Mesenchymal stem cell (in vitro differentiated cells and primary cell): ENCODE results near the gene RAB33B.

Source experiments
- DNase-seq: peaks from one replicate; pipeline ENCODE4 v3.0.0-alpha.2; 2013
- H2AFZ ChIP-seq: one replicate; pipeline ENCODE4 v1.6.1; 2013; ENCODE audit warnings: low read depth, mild to moderate bottlenecking, control low read depth, inconsistent platforms, low read length, moderate library complexity
- H2AK5ac ChIP-seq: 2 replicates; pipeline ENCODE4 v1.6.1; 2013; ENCODE audit warnings: low read length, moderate library complexity, mild to moderate bottlenecking, inconsistent platforms; ENCODE audit not compliant: severe bottlenecking
- H2BK120ac ChIP-seq: one replicate; pipeline ENCODE4 v1.6.1; 2013; ENCODE audit warnings: low read depth, mild to moderate bottlenecking, inconsistent platforms, low read length, moderate library complexity
- H2BK12ac ChIP-seq, 2 experiments: one replicate each; pipeline ENCODE4 v1.6.1; 2013; ENCODE audit warnings: inconsistent platforms in 2 of 2, low read length in 2 of 2, mild to moderate bottlenecking in 2 of 2, moderate library complexity in 2 of 2, control low read depth in 1 of 2
- H2BK15ac ChIP-seq: one replicate; pipeline ENCODE4 v1.6.1; 2013; ENCODE audit warnings: mild to moderate bottlenecking, low read depth, inconsistent platforms; ENCODE audit not compliant: poor library complexity, severe bottlenecking
- H2BK5ac ChIP-seq: 2 replicates; pipeline ENCODE4 v1.6.1; 2013; ENCODE audit warnings: low read depth, mild to moderate bottlenecking, low read length, control low read depth, inconsistent platforms; ENCODE audit not compliant: poor library complexity, severe bottlenecking
- H3K14ac ChIP-seq, 2 experiments: one replicate each; pipeline ENCODE4 v1.6.1; 2013; ENCODE audit warnings: inconsistent platforms in 2 of 2, low read length in 2 of 2, control low read depth in 1 of 2, mild to moderate bottlenecking in 1 of 2, moderate library complexity in 1 of 2
- H3K18ac ChIP-seq, 2 experiments: one replicate each; pipeline ENCODE4 v1.6.1; 2013; ENCODE audit warnings: inconsistent platforms in 2 of 2, low read length in 2 of 2, control low read depth in 1 of 2, low read depth in 1 of 2, mild to moderate bottlenecking in 1 of 2
- H3K23ac ChIP-seq, 2 experiments: one replicate each; pipeline ENCODE4 v1.6.1; 2013; ENCODE audit warnings: inconsistent platforms in 2 of 2, low read length in 2 of 2, mild to moderate bottlenecking in 2 of 2, moderate library complexity in 2 of 2, control low read depth in 1 of 2
- H3K27ac ChIP-seq: 2 replicates; pipeline ENCODE4 v1.5.1; 2013; ENCODE audit warnings: mild to moderate bottlenecking, moderate library complexity, low read length, control low read depth, inconsistent platforms; ENCODE audit not compliant: poor library complexity, severe bottlenecking
- H3K27me3 ChIP-seq, 2 experiments: 2 replicates each; pipeline versions ENCODE4 v1.6.1 to v1.7.0; 2013; ENCODE audit warnings: low read length in 2 of 2, mild to moderate bottlenecking in 2 of 2, moderate library complexity in 2 of 2, control low read depth in 1 of 2, inconsistent platforms in 1 of 2; ENCODE audit not compliant: control insufficient read depth in 1 of 2, insufficient read depth in 1 of 2
- H3K36me3 ChIP-seq, 2 experiments: 2 replicates each; pipeline versions ENCODE4 v1.6.1 to v1.7.0; 2013; ENCODE audit warnings: low read length in 2 of 2, control low read depth in 1 of 2, inconsistent platforms in 1 of 2, low read depth in 1 of 2, mild to moderate bottlenecking in 1 of 2; ENCODE audit not compliant: insufficient read depth in 2 of 2, control insufficient read depth in 1 of 2
- H3K4ac ChIP-seq, 2 experiments: one replicate each; pipeline ENCODE4 v1.6.1; 2013; ENCODE audit warnings: inconsistent platforms in 2 of 2, low read length in 2 of 2, mild to moderate bottlenecking in 2 of 2, moderate library complexity in 2 of 2, control low read depth in 1 of 2, low read depth in 1 of 2
- H3K4me1 ChIP-seq: 2 replicates; pipeline ENCODE4 v1.6.1; 2013; ENCODE audit warnings: low read depth, low read length, control low read depth; ENCODE audit not compliant: control insufficient read depth, insufficient read depth
- H3K4me2 ChIP-seq: 2 replicates; pipeline ENCODE4 v1.6.1; 2013; ENCODE audit warnings: low read length, mild to moderate bottlenecking, inconsistent platforms; ENCODE audit not compliant: poor library complexity, severe bottlenecking
- H3K4me3 ChIP-seq, 2 experiments: 2 replicates each; pipeline versions ENCODE4 v1.5.1 to v1.7.0; 2013; ENCODE audit warnings: low read length in 2 of 2, mild to moderate bottlenecking in 2 of 2, control low read depth in 1 of 2, low read depth in 1 of 2; ENCODE audit not compliant: insufficient read depth in 1 of 2
- H3K79me1 ChIP-seq: replicated peaks from 2 replicates; pipeline ENCODE4 v1.6.1; 2013; ENCODE audit warnings: mild to moderate bottlenecking, control low read depth, low read length, inconsistent platforms; ENCODE audit not compliant: poor library complexity, severe bottlenecking
- H3K9ac ChIP-seq: 2 replicates; pipeline ENCODE4 v1.7.0; 2013; ENCODE audit warnings: mild to moderate bottlenecking, low read length, moderate library complexity
- H3K9me3 ChIP-seq: 2 replicates; pipeline ENCODE4 v1.7.0; 2013; ENCODE audit warnings: mild to moderate bottlenecking, low read length; ENCODE audit not compliant: control insufficient read depth
- H4K8ac ChIP-seq: one replicate; pipeline ENCODE4 v1.6.1; 2013; ENCODE audit warnings: inconsistent platforms, mild to moderate bottlenecking, low read length, moderate library complexity
- H4K91ac ChIP-seq: one replicate; pipeline ENCODE4 v1.6.1; 2013; ENCODE audit warnings: mild to moderate bottlenecking, low read length, inconsistent platforms
- WGBS: methylation state at CpG from one replicate; pipeline ENCODE4 v1.1.7; 2013; ENCODE audit warnings: mixed read lengths; 5-methylcytosine and 5-hydroxymethylcytosine counted together

The RAB33B gene

GRCh38 chr4:139470997-139471665, 17.2 kb downstream of the RAB33B start:
- H3K23ac ChIP-seq, result no peak overlapping the region
- peaks cover 4% of the 10 kb centered on the region for H3K9me3 ChIP-seq
- no peak overlapping the region for H3K9ac ChIP-seq
- H2AK5ac ChIP-seq, result no peak overlapping the region
- no peaks in the 10 kb centered on the region for H3K4me1 ChIP-seq
- H2BK15ac ChIP-seq, result no peak overlapping the region
- H3K4me3 ChIP-seq, result no peak overlapping the region
- H3K4me2 ChIP-seq, result no peak overlapping the region
- H3K36me3 ChIP-seq, result peaks cover 8 to 21% of the 10 kb centered on the region in 2 experiments
- no peak overlapping the region for H2BK5ac ChIP-seq
- H3K27ac ChIP-seq, result no peak overlapping the region
- no peak overlapping the region for H4K8ac ChIP-seq
- H4K91ac ChIP-seq, result no peak overlapping the region
- no peaks in the 10 kb centered on the region for H3K27me3 ChIP-seq
- H3K4ac ChIP-seq, result no peak overlapping the region
- no peak overlapping the region for H3K14ac ChIP-seq
- H2BK120ac ChIP-seq, result no peak overlapping the region
- no peak for DNase-seq
- no peak overlapping the region for H3K18ac ChIP-seq
- WGBS, result 96% methylated on average over 4 of the region's 6 CpGs
- peaks cover 24% of the 10 kb centered on the region for H3K79me1 ChIP-seq
- no peak overlapping the region for H2BK12ac ChIP-seq
- H2AFZ ChIP-seq, result no peak overlapping the region

- Histone ChIP-seq H3K18ac (no peak overlapping the region), H2BK15ac (no peak overlapping the region), H2BK120ac (no peak overlapping the region), H3K36me3 (peaks cover 8 to 29% of the 10 kb centered on the region in 2 experiments), H4K8ac (no peak overlapping the region), H3K27me3 (no peaks in the 10 kb centered on the region), H3K27ac (no peak overlapping the region), H3K4me3 (no peak overlapping the region), H3K79me1 (peaks cover 22% of the 10 kb centered on the region), H3K9ac (no peak overlapping the region), H2BK5ac (no peak overlapping the region), H3K4me1 (no peaks in the 10 kb centered on the region), H3K14ac (no peak overlapping the region), H2AFZ (no peak overlapping the region), H2BK12ac (no peak overlapping the region), H4K91ac (no peak overlapping the region), H3K4me2 (no peak overlapping the region), H2AK5ac (no peak overlapping the region), H3K4ac (no peak overlapping the region), H3K23ac (no peak overlapping the region), H3K9me3 (peaks cover 4% of the 10 kb centered on the region)
- no peak for DNase-seq
- 68% methylated on average over 2 of the region's 3 CpGs for WGBS
Observed at GRCh38 chr4:139472852-139473251, 18.9 kb downstream of the RAB33B start.

- Histone ChIP-seq H2BK120ac (no peak overlapping the region), H2BK15ac (no peak overlapping the region), H3K14ac (no peak overlapping the region), H2AK5ac (no peak overlapping the region), H3K4me3 (no peak overlapping the region), H3K4me1 (no peaks in the 10 kb centered on the region), H2AFZ (no peak overlapping the region), H3K18ac (no peak overlapping the region), H3K27ac (no peak overlapping the region), H3K23ac (no peak overlapping the region), H3K9me3 (no peaks in the 10 kb centered on the region), H4K91ac (no peak overlapping the region), H3K4ac (no peak overlapping the region), H3K36me3 (peaks cover 3 to 29% of the 10 kb centered on the region in 2 experiments), H3K9ac (no peak overlapping the region), H3K27me3 (no peaks in the 10 kb centered on the region), H3K4me2 (no peak overlapping the region), H4K8ac (no peak overlapping the region), H2BK5ac (no peak overlapping the region), H2BK12ac (no peak overlapping the region), H3K79me1 (peaks cover 8% of the 10 kb centered on the region)
- no peak for DNase-seq
- 87% methylated on average over 2 of the region's 4 CpGs for WGBS
Observed at GRCh38 chr4:139476363-139476762, 22.4 kb downstream of the RAB33B start.

- no peaks in the 10 kb centered on the region for H3K27me3 ChIP-seq
- H3K27ac ChIP-seq, result no peak overlapping the region
Observed at GRCh38 chr4:139481465-139481864, 27.5 kb downstream of the RAB33B start.

More at GRCh38 chr4:139481465-139481864, 27.5 kb downstream of the RAB33B start:
- H2BK12ac ChIP-seq, result no peak overlapping the region
- no peak overlapping the region for H3K18ac ChIP-seq
- no peak overlapping the region for H3K4ac ChIP-seq
- H3K9me3 ChIP-seq, result no peaks in the 10 kb centered on the region
- no peak overlapping the region for H4K8ac ChIP-seq
- no peaks in the 10 kb centered on the region for H3K4me1 ChIP-seq
- no peak overlapping the region for H2BK5ac ChIP-seq
- H3K23ac ChIP-seq, result no peak overlapping the region
- H3K36me3 ChIP-seq, result peaks cover 5 to 11% of the 10 kb centered on the region in 2 experiments
- no peak overlapping the region for H2AFZ ChIP-seq
- no peak overlapping the region for H2AK5ac ChIP-seq
- no peak overlapping the region for H2BK120ac ChIP-seq
- no peak overlapping the region for H4K91ac ChIP-seq
- DNase-seq, result no peak
- H3K9ac ChIP-seq, result no peak overlapping the region
- no peak overlapping the region for H3K4me3 ChIP-seq
- H3K4me2 ChIP-seq, result no peak overlapping the region
- no peak overlapping the region for H2BK15ac ChIP-seq
- H3K79me1 ChIP-seq, result peaks cover 7% of the 10 kb centered on the region
- 100% methylated on average over 1 of the region's 1 CpG for WGBS
- H3K14ac ChIP-seq, result no peak overlapping the region
